GM12878 (cell line): ENCODE measurements around the gene HK2.

Experiments used
- CTCF ChIP-seq, 3 experiments: IDR thresholded peaks in 2 of 3; conservative IDR thresholded peaks in 1 of 3; 2 replicates each; pipeline ENCODE4 v1.5.1; 2011; ENCODE audit warnings: low read depth in 3 of 3, low read length in 3 of 3, mild to moderate bottlenecking in 3 of 3, control low read depth in 2 of 3, moderate library complexity in 2 of 3, inconsistent platforms in 1 of 3, mixed read lengths in 1 of 3; ENCODE audit not compliant: control insufficient read depth in 2 of 3, insufficient read depth in 1 of 3; ENCODE audit errors: extremely low read depth in 1 of 3
- DPF2 ChIP-seq: fragments of 450-650 bp; IDR thresholded peaks from 2 replicates; pipeline ENCODE4 v1.6.1; 2017; ENCODE audit warnings: mild to moderate bottlenecking
- ESRRA ChIP-seq: IDR thresholded peaks from 2 replicates; pipeline ENCODE4 v1.6.1; 2012; ENCODE audit warnings: mild to moderate bottlenecking, low read length, improper control_type of control experiment
- FOXK2 ChIP-seq: fragments of 450-650 bp; IDR thresholded peaks from 2 replicates; pipeline ENCODE4 v1.6.1; 2017; ENCODE audit warnings: mild to moderate bottlenecking, moderate library complexity
- NBN ChIP-seq: fragments of 450-650 bp; IDR thresholded peaks from 2 replicates; pipeline ENCODE4 v1.6.1; 2016
- NFIC ChIP-seq: IDR thresholded peaks from 2 replicates; pipeline ENCODE4 v1.6.1; 2012; ENCODE audit warnings: low read depth, mild to moderate bottlenecking, inconsistent platforms, low read length, moderate library complexity
- POLR2A ChIP-seq: IDR thresholded peaks from 2 replicates; pipeline ENCODE4 v1.6.1; 2011; ENCODE audit warnings: low read depth, mild to moderate bottlenecking, low read length
- RELA ChIP-seq: fragments of 450-650 bp; IDR thresholded peaks from 2 replicates; pipeline ENCODE4 v1.8.0; 2014; ENCODE audit warnings: borderline replicate concordance; ENCODE audit not compliant: partially characterized antibody
- REST ChIP-seq: IDR thresholded peaks from 2 replicates; pipeline ENCODE4 v1.6.1; 2012; ENCODE audit warnings: mild to moderate bottlenecking, low read depth, low read length
- SMAD1 ChIP-seq: fragments of 450-650 bp; IDR thresholded peaks from 2 replicates; pipeline ENCODE4 v1.6.1; 2018; ENCODE audit warnings: mild to moderate bottlenecking, low read depth; ENCODE audit not compliant: partially characterized antibody
- SREBF2 ChIP-seq: IDR thresholded peaks from 2 replicates; pipeline ENCODE4 v1.6.1; 2012; ENCODE audit warnings: mild to moderate bottlenecking, low read length
- YY1 ChIP-seq: IDR thresholded peaks from 2 replicates; pipeline ENCODE4 v1.6.1; 2011; ENCODE audit warnings: low read depth, mild to moderate bottlenecking, low read length
- TF ChIP-seq, protein P1 (sequence below): fragments of 450-650 bp; IDR thresholded peaks from 2 replicates; pipeline ENCODE4 v1.6.1; 2017; ENCODE audit warnings: antibody characterized with exemption, mild to moderate bottlenecking, moderate library complexity
- TF ChIP-seq, protein P2 (sequence below): IDR thresholded peaks from 2 replicates; pipeline ENCODE4 v1.6.1; 2011; ENCODE audit warnings: low read depth, mild to moderate bottlenecking, low read length, moderate library complexity, borderline replicate concordance; ENCODE audit errors: extremely low read depth

DNA sequence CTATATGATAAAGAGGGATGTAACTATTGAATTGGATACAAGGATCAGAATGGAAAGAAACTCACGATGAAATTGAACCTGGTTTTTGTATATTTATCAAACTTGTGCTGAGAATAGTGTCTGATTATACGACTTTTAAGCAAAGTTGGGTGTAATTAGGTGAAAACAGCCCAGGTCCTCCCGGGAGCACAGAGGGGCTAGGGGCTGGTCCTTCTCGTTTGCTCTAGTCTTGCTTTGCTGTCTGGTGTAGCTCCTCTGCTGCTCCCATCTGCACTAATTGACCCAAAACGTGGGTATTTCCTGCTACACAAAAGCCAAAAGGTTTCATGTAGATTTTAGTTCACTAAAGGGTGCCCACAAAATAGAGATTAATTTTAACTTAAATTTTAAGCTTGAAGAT is 58.7 kb downstream of the HK2 start:
- TF ChIP-seq CTCF (IDR thresholded peaks at IDR 0.05 in 2 of 3, conservative IDR thresholded peaks at IDR 0.05 in 1 of 3; ENCODE audit: control insufficient read depth in 2 of 3, extremely low read depth in 1 of 3, insufficient read depth in 1 of 3, low read depth in 3 of 3, low read length in 3 of 3) (no peak), NFIC (no peak), REST (no peak), YY1 (no peak), SREBF2 (no peak), ESRRA (no peak), SMAD1 (no peak), RELA (no peak), NBN (no peak), POLR2A (no peak), FOXK2 (no peak), DPF2 (no peak)
- TF ChIP-seq, protein P1, sequence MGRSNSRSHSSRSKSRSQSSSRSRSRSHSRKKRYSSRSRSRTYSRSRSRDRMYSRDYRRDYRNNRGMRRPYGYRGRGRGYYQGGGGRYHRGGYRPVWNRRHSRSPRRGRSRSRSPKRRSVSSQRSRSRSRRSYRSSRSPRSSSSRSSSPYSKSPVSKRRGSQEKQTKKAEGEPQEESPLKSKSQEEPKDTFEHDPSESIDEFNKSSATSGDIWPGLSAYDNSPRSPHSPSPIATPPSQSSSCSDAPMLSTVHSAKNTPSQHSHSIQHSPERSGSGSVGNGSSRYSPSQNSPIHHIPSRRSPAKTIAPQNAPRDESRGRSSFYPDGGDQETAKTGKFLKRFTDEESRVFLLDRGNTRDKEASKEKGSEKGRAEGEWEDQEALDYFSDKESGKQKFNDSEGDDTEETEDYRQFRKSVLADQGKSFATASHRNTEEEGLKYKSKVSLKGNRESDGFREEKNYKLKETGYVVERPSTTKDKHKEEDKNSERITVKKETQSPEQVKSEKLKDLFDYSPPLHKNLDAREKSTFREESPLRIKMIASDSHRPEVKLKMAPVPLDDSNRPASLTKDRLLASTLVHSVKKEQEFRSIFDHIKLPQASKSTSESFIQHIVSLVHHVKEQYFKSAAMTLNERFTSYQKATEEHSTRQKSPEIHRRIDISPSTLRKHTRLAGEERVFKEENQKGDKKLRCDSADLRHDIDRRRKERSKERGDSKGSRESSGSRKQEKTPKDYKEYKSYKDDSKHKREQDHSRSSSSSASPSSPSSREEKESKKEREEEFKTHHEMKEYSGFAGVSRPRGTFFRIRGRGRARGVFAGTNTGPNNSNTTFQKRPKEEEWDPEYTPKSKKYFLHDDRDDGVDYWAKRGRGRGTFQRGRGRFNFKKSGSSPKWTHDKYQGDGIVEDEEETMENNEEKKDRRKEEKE = no peak
- TF ChIP-seq, protein P2, sequence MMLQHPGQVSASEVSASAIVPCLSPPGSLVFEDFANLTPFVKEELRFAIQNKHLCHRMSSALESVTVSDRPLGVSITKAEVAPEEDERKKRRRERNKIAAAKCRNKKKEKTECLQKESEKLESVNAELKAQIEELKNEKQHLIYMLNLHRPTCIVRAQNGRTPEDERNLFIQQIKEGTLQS = no peak
